ENCODE data around the gene LDB2. TPM values are rescaled to one million over a fixed set of nuclear protein-coding genes. Genes with fewer than 3 reads are reported as not detected.

LDB2 gene
- total RNA-seq, 6 experiments from 2014 or later = 24.2 to 40.4 (median 31.7) TPM

DNA sequence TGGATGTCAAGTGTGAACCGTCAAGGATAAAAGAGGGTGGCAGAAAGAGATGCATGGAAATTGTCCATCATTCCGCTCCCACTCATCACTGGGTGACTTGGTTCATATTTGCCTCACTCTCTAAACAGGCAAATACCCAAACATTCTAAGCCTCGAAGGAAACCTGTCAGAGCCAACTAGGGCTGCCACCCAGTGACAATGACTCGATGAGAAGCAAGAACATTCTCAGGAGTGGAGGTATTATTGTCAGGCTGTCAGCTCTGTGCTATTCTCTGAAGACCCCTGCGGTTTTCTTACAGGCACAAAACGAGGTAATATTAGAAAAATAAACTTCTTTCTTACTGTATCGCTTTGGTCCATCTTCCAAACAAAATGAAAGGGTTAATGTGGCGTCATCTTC lies 139.6 kb downstream of the LDB2 start:
- Mint-ChIP-seq H3K4me3 (no peak overlapping the region), H3K9me3 (no peaks in the 10 kb centered on the region), H3K36me3 (ENCODE audit: low read depth) (peaks cover 20% of the 10 kb centered on the region; the same call in 1 of the 2 replicates), H3K27ac (no peak overlapping the region), H3K27me3 (ENCODE audit: insufficient read depth) (no peaks in the 10 kb centered on the region; the same call in 1 of the 2 replicates), H3K4me1 (ENCODE audit: low read depth) (peaks cover 65% of the 10 kb centered on the region)
- no peak for DNase-seq
- TF ChIP-seq, protein P1, sequence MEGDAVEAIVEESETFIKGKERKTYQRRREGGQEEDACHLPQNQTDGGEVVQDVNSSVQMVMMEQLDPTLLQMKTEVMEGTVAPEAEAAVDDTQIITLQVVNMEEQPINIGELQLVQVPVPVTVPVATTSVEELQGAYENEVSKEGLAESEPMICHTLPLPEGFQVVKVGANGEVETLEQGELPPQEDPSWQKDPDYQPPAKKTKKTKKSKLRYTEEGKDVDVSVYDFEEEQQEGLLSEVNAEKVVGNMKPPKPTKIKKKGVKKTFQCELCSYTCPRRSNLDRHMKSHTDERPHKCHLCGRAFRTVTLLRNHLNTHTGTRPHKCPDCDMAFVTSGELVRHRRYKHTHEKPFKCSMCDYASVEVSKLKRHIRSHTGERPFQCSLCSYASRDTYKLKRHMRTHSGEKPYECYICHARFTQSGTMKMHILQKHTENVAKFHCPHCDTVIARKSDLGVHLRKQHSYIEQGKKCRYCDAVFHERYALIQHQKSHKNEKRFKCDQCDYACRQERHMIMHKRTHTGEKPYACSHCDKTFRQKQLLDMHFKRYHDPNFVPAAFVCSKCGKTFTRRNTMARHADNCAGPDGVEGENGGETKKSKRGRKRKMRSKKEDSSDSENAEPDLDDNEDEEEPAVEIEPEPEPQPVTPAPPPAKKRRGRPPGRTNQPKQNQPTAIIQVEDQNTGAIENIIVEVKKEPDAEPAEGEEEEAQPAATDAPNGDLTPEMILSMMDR (IDR thresholded peaks at IDR 0.05) = no peak

GRCh38 chr4:16758255-16758654 lies 140.2 kb downstream of the LDB2 start:
- no peak for DNase-seq
- Mint-ChIP-seq H3K4me1 (ENCODE audit: low read depth) (peaks cover 63% of the 10 kb centered on the region), H3K27ac (peak overlapping the region; percentile 27; the same call in 1 of the 2 replicates), H3K9me3 (no peaks in the 10 kb centered on the region), H3K36me3 (ENCODE audit: low read depth) (peaks cover 20% of the 10 kb centered on the region; the same call in 1 of the 2 replicates), H3K4me3 (peak overlapping the region; percentile 2; the same call in 1 of the 2 replicates), H3K27me3 (ENCODE audit: insufficient read depth) (no peaks in the 10 kb centered on the region; the same call in 1 of the 2 replicates)
- TF ChIP-seq, protein P1 (IDR thresholded peaks at IDR 0.05) = no peak

DNA sequence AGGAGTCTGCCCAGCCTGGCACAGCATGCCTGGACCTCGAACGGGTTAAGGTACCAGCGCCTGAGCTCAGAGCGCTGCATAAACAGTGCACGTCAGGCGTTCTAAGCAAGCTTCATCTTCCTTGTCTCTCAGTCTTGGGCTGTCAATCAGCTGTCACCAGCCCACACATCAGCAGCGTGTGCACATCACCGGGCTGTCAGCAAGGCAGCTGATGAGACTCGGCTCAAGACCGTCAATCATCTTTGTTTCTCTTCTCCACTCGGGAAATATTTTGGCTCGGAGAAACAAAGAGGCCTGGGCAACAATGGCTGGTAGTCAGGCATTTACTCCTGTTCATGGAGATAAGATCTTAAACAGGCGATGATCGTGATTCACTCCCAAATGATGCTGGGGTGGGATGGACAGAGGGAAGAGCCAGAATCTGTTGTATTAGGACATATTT lies 141.3 kb downstream of the LDB2 start:
- Mint-ChIP-seq H3K27me3 (ENCODE audit: insufficient read depth) (no peaks in the 10 kb centered on the region; the same call in 1 of the 2 replicates), H3K9me3 (no peaks in the 10 kb centered on the region), H3K36me3 (ENCODE audit: low read depth) (peaks cover 15% of the 10 kb centered on the region; the same call in 1 of the 2 replicates), H3K4me3 (peak overlapping the region; percentile 56), H3K27ac (peak overlapping the region; percentile 84), H3K4me1 (ENCODE audit: low read depth) (peaks cover 63% of the 10 kb centered on the region)
- TF ChIP-seq, protein P1 (IDR thresholded peaks at IDR 0.05) = no peak
- DNase-seq = peak; percentile 85

- H3K9me3 Mint-ChIP-seq = no peaks in the 10 kb centered on the region
- no peaks in the 10 kb centered on the region; the same call in 1 of the 2 replicates for H3K27me3 Mint-ChIP-seq (ENCODE audit: insufficient read depth)
- peaks cover 18% of the 10 kb centered on the region; the same call in 1 of the 2 replicates for H3K36me3 Mint-ChIP-seq (ENCODE audit: low read depth)
- no peak for DNase-seq
- H3K4me3 Mint-ChIP-seq = no peak overlapping the region
- peaks cover 51% of the 10 kb centered on the region for H3K4me1 Mint-ChIP-seq (ENCODE audit: low read depth)
- TF ChIP-seq, protein P1 (IDR thresholded peaks at IDR 0.05) = no peak
- no peak overlapping the region for H3K27ac Mint-ChIP-seq
These were observed 144.3 kb downstream of the LDB2 start for GRCh38 chr4:16754104-16754503.

GRCh38 chr4:16752150-16752549 lies 146.3 kb downstream of the LDB2 start:
- TF ChIP-seq, protein P1 (IDR thresholded peaks at IDR 0.05) = peak; percentile 76
- peak; percentile 24 for DNase-seq
- Mint-ChIP-seq H3K4me3 (no peak overlapping the region), H3K9me3 (no peaks in the 10 kb centered on the region), H3K27ac (no peak overlapping the region), H3K36me3 (ENCODE audit: low read depth) (0 out of 2 replicates have a peak, but pooled peaks cover 10% of the 10 kb centered on the region), H3K4me1 (ENCODE audit: low read depth) (peaks cover 31% of the 10 kb centered on the region), H3K27me3 (ENCODE audit: insufficient read depth) (no peaks in the 10 kb centered on the region; the same call in 1 of the 2 replicates)
